Urothelium cell line (cell line): ENCODE results near the gene MRTFB.
"Not testable (repeated sequence)": the region's sequence is repeated elsewhere in the genome, so short reads cannot be mapped to it uniquely, and the experiment has no call there.

ENCODE experiments used
- DNase-seq: peaks from one replicate; pipeline ENCODE4 v3.0.0; 2011; ENCODE audit warnings: low spot score, mixed read lengths
- FAIRE-seq: peaks from 2 replicates; lab custom pipeline; 2011; peaks lifted over from hg19 to GRCh38; lab: Jason Lieb, UNC

MRTFB gene

GRCh38 chr16:14102925-14103720, 32.0 kb downstream of the MRTFB start:
- no peak for FAIRE-seq
- no peak for DNase-seq

DNA sequence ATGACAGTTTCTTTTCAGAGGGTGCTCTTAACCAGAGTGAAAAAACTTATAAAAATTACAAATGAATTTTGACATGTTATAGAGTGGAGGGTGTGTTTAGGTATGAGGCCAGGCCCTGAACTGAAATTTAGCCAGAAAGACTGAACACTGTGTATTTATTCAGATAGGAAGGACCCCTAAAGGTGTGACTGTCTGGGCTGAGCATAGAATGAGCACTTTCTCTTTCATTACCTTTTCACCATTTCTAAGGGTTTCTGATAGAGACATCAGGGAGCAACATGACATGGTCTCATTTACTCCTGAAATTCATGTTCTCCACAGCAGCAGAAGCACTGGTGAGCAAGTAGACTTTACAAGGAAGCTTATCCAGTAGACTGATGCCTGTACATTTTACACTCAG, 32.9 kb downstream of the MRTFB start:
- no peak for FAIRE-seq
- no peak for DNase-seq

DNA sequence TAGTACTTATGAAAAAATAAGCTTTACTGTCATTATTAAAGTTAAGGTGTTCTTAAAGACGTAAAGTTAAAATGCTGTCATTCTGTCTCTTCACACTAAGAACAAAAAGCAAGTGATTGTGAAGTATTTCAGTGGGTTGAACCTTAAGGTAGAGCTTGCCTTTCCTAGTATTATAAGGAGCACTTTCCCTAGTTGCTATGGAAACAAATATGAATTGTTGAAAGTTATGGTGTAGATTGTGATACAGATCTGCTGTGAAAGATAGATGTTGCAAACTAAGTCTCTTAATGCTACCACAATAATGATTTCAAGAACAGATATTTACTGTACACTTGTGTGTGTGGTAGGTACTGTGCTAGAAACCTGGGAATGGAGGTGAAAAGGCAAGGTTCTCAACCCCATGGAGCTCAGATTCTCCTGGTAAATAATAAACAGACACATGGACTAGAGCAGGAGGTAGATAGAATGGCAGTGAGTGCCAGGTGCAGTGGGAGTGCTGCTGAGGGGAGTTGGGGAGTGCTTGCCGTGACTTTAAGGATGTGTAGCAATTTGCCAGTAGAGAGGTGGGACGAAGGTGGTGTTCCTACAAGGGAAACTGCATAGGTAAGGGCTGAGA, 34.7 kb downstream of the MRTFB start:
- DNase-seq (no peak), FAIRE-seq (no peak)

GRCh38 chr16:14106457-14106856, 35.3 kb downstream of the MRTFB start:
- no peak for FAIRE-seq
- no peak for DNase-seq

- FAIRE-seq (no peak), DNase-seq (no peak)
Measured at GRCh38 chr16:14106961-14107360, 35.8 kb downstream of the MRTFB start.

GRCh38 chr16:14109077-14109775, 38.1 kb downstream of the MRTFB start:
- DNase-seq (no peak), FAIRE-seq (no peak)

- no peak for DNase-seq
- no peak for FAIRE-seq
Measured at GRCh38 chr16:14109782-14110727, 38.9 kb downstream of the MRTFB start.

DNA sequence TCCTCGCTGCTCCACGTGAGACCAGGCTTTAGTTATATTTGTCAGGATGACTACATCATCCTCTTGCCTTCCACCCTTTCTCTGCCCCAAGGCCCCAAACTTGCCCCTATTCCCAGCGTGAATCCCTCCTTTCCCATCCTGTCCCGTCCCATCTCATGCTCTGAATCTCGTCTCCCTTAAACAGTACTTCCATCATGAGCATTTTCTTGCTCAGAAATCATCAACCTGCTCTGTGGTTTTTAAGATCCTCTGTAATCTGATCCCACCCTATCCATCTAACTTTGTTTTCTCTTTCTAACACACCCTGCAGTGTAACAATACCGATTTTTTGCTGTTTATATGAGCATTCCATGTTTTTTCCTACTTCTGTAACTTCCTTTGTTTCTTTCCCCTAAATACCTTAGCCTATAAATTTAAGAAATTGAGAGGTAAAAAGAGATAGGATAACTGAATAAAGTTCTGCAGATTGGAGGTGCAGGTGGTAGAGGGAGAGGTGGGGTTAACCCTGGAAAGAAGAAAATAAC, 39.7 kb downstream of the MRTFB start:
- FAIRE-seq (no peak), DNase-seq (no peak)

DNA sequence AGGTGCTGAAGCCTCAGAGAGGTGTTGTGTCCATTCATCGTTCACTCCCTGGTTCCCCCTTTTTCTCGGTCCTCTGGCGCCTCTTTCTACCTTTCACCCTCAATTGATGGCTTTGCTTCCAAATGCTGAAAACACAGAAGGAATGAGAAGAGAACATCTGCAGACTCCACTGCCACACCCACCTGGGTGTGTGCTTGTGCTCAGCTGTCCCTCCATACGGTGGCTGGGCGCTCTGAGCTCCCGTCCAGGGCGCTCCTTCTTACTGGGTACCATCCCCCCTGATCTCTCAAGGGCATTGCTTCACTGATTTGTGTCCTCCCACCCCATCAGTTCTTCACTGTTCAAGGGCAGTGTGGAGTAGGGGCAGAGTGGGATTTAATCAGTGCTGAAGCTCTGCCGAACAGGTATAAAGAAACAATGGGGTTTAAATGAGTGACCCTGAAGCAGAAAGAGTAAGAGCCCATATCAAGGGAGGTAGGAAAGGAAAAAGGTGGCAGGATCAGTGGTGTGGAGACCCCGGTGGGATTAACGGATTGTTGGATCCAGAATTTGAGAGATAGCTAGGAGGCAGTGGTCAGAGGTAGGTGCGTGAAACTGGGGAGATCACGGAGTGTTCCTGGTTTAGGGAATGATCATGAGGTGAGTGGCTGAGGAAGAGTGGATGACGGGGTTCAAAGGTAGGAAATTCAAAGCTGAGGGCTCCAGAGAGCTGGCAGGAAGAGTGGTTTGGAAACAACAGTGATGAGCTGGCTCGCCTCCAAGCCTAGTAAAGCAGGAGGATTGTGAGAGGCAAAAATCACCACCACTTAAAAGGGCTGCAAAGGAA, 40.8 kb downstream of the MRTFB start:
- FAIRE-seq (no peak), DNase-seq (no peak)

DNA sequence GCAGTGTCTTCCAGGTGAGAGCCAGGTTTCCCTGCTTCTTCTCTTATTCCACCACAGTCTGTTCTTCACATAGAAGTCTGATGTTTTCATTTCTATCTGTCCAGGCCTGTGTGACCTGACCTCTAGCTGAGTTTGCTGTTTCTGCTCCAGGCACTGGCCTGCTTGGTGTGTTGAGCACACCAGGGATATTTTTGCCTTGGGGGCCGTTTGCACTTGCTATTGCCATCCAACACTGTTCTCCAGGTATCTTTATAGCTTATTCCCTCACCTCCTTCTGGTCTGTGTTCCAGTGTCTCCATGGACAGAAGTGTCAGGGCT, 41.4 kb downstream of the MRTFB start:
- FAIRE-seq, result no peak
- DNase-seq, result no peak

GRCh38 chr16:14113344-14113743, 42.2 kb downstream of the MRTFB start:
- FAIRE-seq, result no peak
- no peak for DNase-seq

DNA sequence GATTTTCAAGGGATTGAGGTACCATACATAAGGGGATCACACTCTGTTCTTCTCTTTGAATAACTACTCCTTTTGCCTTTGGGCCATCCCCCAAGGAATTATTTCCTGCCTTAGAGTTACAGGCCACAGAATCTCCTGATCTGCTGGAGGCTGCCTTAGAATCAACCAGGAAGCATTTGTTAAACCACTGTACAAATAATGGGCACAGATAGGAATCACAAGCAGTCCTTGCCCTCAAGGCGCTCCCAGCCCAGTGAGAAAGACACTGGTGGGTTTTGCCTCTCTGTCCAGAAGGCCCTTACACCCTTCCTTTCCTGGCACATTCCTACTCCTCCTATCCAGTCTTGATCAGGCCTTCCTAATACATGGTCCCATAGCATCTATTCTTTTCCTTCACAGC, 45.9 kb downstream of the MRTFB start:
- DNase-seq (no peak), FAIRE-seq (no peak)

DNA sequence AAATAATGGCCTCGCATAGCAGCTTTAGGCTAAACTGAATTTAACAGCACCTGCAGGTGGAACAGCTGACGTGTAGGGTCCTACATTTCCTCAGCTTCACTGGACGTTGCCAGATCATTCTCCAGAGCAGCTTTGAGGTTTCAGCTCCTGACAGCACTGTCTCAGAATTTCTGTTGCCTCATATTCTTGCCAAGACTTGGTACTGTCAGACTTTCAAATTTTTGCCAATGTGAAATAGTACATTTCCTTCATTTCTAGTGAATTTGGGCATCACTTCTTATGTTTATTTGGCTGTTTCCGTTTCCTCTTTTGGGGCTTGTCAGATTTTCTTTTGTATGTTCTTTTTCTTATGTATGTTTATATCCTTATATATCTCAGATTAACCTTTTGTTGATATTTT, 48.7 kb downstream of the MRTFB start:
- no peak for DNase-seq

GRCh38 chr16:14120335-14120734, 49.2 kb downstream of the MRTFB start:
- FAIRE-seq (no peak), DNase-seq (no peak)

More for the DNA sequence above, 48.7 kb downstream of the MRTFB start:
- FAIRE-seq, result no peak

- FAIRE-seq (no peak), DNase-seq (no peak)
Measured at GRCh38 chr16:14121142-14121541, 50.0 kb downstream of the MRTFB start.

DNA sequence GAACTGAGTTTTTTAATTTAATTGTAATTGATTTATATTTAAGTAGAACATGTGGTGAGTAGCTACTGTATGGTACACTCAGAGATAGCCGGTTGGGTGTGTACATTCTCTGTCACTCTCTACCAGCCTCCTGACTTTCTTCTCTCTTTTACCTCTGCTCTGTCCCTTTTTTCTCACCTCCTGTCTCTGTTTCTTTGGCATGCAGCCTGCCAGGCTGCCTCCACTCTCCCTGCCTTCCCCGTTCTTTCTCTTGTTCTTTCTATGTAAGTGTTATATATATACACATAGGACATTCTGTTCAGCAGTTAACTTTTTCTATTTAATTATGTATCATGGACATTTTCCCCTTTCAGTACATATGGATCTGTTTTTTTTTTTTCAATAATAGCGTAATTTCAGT, 50.8 kb downstream of the MRTFB start:
- DNase-seq (no peak), FAIRE-seq (no peak)

DNA sequence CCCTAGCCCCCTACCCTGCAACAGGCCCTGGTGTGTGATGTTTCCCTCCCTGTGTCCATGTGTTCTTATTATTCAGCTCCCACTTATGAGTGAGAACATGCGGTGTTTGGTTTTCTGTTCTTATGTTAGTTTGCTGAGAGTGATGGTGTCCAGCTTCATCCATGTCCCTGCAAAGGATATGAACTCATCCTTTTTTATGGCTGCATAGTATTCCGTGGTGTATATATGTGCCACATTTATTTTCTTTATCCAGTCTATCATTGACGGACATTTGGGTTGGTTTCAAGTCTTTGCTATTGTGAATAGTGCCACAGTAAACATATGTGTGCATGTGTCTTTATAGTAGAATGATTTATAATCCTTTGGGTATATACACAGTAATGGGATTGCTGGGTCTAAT, 51.3 kb downstream of the MRTFB start:
- FAIRE-seq, DNase-seq: not testable (repeated sequence)

GRCh38 chr16:14125000-14125681, 54.0 kb downstream of the MRTFB start:
- FAIRE-seq (no peak), DNase-seq (no peak)

GRCh38 chr16:14125708-14126107, 54.6 kb downstream of the MRTFB start:
- DNase-seq (no peak), FAIRE-seq (no peak)
